Islet of Langerhans (tissue), 1 donor: ENCODE results near the gene FAM167B.

ENCODE experiments used
- FAIRE-seq: peaks from one replicate; lab custom pipeline; 2011; peaks lifted over from hg19 to GRCh38; lab: Jason Lieb, UNC

FAM167B gene

DNA sequence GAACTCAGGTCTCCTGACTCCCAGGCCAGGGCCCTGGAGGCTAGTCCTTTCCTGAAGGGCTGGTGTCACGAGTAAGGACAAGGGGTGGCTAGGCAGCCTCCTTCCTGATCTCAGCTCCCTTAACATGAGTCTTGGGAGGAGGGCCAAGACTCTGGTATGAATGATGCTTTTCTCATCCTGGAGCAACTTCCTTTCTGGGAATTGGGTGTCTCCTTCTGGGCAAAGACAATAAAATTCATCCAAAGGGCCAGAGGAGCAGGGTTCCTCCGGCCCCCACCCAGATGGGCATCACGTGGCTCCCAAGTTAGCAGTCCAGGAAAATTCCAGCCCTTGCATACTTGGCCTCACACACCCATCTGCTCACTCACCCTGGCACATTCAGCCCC lies at the start of gene FAM167B:
Gene FAM167B (plus strand): TSS at position 335 of the 386 bp plus-strand sequence. CDS start 200 bp downstream, outside the sequence.
- FAIRE-seq = no peak

DNA sequence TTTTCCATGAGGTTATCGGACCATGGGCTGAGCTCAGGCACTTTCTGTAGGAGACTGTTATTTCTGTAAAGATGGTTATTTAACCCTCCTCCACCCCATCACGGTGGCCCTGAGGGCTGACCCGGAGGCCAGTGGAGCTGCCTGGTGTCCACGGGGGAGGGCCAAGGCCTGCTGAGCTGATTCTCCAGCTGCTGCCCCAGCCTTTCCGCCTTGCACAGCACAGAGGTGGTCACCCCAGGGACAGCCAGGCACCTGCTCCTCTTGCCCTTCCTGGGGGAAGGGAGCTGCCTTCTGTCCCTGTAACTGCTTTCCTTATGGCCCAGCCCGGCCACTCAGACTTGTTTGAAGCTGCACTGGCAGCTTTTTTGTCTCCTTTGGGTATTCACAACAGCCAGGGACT lies 49.2 kb upstream of the FAM167B start:
- no peak for FAIRE-seq

DNA sequence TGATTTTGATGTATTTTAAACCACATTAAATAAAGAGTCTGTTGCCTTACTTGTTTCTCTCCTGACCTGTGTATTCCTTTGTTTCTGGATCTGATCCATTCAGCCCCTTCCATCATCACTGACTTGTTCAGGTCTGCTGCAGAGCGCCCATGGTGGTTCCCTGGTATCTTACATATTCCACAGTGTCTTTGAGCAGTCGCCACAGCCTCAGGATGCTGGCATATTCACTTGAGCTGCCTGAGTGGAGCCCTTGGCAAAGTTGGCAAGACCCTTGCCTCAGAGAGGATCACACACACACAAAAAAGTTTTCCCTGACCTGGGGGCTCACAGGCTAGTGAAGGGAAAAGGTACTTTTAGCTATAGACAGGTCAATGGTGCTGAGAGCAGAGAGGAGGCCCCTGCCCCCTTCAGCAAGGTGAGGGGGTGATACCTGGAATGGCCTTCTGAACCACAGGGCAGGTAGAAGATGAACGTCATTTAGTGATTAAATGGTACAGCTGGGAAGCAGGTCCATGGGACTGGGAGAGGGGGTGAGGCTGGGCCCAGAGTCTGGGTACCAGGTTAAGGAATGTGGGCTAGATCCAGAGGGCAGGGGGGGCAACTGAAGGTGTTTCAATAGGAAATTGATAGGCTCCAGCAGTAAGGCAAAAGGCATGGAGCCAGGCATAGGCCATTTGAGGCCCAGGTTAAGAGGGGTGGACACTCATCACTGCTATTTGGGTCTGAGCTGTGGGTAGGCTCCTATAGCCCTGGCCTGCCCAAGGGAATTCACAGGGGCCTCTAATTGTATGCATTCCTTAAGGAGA lies 48.6 kb upstream of the FAM167B start:
- no peak for FAIRE-seq

DNA sequence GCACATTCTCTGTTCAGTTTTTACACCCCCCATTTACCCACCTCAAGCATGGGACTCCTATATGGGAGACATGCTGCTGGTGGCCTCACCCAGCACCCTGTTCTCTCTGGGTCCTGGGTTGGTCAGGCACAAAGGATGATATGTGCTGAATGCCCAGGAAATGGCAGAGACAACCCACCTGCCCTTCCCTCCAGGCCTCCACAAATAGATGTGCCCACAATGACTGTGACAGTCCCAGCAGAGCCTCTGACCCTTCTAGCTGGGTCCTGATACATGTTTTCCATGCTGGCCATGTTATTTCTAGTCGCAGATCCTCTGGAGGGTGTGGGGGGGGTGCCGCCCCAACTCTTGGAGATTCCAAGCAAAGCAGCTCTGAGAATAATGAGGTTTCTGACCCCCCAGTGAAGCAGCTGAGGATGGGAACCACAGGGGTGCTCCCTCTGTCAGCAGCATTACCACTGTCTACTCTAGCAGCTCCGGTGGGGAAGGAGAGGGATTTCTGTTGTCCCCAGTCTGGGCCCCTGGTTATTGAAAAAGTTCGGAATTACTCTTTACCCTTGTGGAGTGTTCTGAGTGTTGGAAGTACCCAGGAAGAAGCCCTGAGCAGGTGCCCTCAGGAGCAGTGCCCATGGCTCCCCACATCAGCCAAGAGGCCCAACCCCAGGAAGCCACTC lies 47.8 kb upstream of the FAM167B start:
- no peak for FAIRE-seq

DNA sequence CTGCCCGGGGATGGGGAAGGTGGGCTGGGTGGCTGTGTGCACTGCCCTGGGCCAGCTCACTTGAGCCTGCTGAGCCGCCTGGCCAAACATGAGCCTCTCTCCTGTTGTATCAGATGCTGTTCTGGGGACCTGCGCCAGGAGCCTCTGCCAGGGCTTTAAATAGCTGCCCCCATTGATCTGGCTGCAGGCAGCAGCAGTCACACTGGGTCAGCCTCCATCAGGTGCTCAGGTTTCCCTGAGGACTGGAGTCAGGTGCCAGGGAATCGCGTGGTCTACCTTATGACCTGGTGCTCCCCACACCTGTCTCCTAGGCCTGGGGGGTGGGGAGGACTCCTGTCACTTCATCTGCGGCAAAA lies 47.3 kb upstream of the FAM167B start:
- FAIRE-seq = no peak

DNA sequence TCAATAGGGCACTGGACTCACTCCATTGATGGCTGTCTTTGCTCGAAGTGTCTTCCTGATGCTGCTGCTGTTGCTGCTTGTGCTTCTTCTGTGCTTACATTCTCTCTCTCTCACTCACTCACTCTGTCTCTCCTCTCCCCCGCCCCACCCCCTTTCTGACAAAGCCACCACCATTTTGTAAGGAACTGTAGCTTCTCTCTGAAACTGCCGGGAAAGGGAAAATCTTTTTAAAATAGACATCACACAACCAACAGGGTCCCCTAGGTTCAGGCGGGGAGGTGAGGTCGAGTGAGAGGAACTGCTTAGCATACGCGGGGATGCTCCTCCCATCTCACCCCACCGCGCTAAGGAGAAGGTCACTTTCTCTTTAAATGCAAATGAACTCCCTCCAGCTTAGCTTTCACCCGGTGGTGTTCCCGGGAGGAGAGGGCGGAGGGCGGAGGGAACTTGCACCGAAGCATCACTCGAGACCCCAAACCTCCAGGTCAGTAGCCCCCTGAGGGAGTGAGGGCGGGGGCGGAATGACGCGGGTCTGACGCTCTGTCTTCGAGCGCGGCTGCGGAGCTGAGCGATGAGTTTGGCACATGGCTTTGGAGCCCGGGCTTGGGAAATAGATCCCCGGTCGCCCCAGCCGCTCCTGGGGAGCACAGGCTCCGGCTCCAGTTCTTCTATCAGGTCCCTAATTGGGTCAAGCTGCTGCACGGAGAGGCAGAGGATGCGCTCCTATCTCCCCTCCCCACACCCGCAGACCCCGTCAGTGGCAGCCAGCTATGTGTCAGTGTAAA lies 46.6 kb upstream of the FAM167B start, which contains the start of gene CCDC28B:
Gene CCDC28B (plus strand): TSS at position 370 of the 785 bp plus-strand sequence. CDS start 1,341 bp downstream, outside the sequence.
- no peak for FAIRE-seq

DNA sequence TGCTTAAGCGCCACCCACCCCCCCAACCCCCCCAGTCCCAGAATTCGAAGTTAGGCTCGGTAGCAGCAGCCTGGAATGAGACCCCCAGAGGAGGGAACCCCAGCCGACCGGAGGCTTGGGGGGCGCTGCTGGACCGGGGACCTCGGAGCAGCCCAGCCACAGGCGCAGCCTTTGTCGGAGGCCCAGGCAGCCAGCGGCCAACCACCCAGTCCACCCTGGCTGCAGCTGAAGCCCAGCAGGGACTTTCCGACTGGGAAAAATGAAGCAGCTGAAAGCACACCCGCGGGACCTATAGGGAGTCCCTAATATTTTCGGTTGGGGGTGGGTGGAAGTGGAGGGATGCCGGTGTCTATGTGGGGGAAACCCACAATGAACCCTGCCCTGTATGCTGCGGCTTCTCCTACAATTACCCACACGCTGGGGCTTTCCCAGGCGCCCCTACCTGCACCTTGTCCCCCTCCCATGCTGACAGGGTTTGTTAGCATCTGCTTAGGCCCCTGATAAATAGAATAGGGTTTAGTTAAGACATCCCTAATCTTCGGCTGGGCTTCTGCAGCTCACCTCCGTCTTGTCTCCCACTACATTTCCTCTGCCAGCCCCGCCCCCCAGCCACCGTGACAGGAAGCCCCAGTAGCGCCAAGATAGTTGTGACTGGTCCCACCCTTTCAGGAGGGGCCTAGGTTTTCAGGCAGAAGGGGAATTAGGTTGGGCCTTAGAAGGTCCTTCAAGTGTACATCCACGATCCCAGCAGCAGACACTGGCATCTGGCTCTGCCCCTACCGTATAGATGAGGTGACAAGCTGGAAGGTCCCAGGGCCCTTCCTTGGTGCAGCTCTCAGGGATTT lies 45.8 kb upstream of the FAM167B start:
- FAIRE-seq = no peak

DNA sequence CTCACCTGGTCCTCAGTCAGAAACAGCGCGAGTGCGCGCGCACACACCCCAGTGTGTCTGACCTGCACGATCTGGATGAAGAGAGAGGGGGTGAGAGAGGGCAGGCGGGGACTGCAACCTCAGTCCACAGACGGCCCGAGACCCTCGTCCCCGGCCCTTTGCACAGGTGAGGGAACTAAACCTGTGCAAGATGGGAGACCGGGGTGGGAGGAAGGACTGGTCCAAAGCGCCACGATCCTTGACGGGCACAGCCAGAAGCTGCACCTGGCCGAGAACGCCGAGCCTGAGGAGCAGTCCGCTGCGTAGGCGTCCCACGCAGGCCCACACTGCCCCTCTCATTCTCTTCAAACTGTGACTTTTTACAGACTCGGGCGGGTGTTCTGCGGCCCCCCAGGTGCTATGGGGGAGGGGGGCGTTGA lies 42.1 kb upstream of the FAM167B start:
- no peak for FAIRE-seq

DNA sequence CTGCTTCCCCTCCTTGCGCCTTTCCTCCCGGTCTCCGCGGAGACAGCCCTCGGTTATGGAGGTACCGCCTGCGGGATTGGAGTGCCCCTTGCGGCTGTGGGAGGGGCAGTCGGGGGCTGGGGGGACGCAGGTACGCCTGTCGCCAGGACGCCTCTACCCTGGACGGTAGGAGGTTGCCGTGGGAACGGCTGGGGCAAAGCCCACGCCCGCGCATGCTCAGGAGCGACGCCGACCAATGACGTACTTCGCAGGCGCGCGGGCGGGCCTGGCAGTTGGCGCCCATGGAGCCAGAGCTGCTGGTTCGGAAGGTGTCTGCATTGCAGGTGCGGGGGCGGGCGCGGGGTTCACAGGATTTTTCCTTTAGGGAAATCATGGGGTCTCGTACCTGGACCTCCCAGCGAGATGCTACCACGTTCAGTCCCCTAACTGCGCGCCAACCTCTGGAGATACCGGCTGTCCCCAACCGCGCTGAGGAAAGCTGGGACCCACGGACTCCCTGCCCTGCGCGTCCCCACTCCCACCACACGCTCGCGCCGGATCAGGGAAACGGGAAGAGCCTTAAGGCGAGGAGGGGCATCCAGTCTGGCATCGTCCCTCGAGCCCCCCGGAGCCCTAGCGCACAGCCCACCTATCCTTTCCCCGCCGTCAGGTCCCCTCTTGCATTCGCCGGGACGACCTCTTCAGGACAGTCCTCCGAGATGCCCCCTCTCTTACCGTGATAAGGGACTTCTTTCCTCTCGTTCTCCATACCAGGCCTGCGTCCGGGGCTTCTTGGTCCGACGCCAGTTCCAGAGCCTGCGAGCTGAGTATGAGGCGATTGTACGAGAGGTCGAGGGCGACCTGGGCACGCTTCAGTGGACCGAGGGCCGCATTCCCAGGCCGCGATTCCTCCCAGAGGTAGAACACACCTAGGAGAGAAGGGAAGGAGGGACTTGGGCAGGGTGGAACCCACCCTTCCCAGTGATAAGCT lies 41.3 kb upstream of the FAM167B start, which contains the start of gene IQCC:
Gene IQCC (plus strand): TSS at position 271 of the 970 bp plus-strand sequence. CDS start 11 bp downstream, at position 282.
- FAIRE-seq = no peak

DNA sequence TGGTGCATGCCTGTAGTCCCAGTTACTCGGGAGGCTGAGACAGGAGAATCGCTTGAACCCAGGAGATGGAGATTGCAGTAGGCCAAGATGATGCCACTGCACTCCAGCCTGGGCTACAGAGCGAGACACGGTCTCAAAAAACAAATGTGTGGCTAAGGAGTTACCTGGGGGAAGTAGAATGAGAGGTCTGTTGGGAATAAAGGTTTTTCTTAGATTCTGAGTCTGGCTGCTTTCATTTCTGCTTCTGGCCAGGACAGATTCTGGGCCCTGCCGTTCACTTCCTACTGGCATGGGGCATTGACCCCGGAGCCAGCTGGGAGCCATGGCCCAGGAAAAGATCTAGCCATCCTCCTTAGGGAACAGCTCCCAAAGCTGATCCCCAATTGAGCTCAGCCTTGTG lies 38.6 kb upstream of the FAM167B start:
- FAIRE-seq = no peak

DNA sequence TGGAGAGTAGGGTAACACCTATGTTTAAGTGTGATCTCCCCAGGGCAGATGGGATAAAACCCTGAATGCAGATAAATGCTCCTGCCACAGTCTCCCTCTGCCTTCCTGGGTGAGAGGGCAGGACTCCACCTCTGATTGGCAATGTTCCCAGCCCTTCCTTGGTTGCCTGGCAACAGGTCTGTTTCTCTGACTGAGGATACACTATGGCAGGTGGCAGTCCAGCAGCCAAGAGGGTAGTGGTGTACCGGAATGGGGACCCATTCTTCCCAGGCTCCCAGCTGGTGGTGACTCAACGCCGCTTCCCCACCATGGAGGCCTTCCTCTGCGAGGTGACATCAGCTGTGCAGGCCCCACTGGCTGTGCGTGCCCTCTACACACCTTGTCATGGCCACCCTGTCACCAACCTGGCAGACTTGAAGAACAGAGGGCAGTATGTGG lies 38.1 kb upstream of the FAM167B start, which contains the start of gene DCDC2B:
Gene DCDC2B (plus strand): TSS at position 199 of the 438 bp plus-strand sequence. CDS start 5 bp downstream, at position 204.
- no peak for FAIRE-seq

DNA sequence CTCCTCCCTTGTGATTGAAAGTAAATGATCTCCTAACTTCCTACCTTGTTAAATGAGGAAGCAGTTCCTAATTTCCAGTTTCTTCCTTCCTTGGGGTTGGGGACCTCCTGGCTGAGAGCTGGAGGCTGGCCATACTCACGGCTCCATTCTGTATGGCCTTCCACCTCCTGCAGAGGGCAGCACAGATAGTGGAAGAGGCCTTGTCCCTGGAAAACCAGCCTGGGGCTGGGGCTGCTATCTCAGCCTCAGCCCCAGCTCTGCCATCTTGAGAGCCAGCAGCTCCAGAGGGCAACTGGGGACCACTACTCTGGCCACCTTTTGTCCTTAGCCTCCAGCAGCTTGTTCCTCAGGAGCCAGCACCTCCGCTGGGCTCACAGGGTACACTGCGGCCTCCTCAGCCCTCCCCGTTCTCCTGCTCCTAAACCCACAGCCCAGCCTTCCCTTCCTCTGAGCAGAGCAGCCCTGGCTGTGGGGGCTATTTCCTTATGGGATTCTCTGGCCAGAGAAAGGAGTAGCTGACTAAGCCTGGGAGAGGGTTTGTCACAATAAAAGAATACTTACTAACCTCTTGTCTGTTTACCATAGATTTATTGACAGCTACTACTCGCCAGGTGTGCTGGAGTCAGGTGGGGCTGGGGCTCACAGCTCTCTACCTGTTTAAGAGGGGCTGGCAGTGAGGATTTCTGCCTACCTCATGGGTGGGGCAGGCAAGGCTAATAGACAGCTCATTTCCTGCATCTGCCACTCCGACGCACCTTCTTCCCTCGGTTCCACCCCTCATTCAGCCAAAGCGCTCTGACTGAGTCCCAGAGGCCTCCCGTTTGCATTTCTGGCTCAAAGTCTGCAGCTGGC lies 31.2 kb upstream of the FAM167B start:
- FAIRE-seq = no peak

DNA sequence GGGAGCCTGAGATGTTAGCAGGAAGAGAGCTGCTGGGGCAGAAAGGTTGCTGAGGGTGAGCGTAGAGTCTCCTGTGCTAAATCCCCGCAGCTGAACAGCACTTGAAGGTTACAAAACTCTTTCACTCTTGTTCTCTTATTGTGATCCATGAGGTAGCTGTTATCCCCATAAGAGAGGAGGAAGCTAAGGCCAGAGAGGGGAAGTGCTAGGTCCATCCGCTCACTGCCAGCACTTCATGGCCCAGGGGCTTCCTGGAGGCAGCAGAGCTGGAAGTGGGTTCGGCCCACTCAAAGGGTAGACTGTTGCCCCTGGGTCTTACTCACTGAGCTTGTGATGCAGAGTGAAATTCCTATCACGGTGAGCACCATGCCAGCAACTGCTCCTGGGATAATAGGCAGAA lies 30.5 kb upstream of the FAM167B start:
- FAIRE-seq = no peak

DNA sequence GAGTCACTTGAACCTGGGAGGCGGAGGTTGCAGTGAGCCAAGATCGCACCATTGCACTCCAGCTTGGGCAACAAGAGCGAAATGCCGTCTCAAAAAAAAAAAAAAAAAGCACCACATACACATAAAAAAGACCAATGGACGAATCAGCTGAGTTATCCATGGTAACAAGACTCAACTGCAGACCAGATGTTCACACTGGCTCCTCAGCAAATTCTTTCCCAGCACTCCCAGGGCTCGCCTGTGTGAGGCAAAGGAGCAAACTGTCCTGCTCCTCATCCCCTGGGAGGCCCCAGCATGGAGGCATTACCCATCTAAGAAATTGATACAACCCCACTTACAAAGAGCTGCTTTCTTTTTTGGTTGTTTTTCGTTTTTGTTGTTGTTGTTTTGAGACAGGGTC lies 28.0 kb upstream of the FAM167B start:
- no peak for FAIRE-seq

DNA sequence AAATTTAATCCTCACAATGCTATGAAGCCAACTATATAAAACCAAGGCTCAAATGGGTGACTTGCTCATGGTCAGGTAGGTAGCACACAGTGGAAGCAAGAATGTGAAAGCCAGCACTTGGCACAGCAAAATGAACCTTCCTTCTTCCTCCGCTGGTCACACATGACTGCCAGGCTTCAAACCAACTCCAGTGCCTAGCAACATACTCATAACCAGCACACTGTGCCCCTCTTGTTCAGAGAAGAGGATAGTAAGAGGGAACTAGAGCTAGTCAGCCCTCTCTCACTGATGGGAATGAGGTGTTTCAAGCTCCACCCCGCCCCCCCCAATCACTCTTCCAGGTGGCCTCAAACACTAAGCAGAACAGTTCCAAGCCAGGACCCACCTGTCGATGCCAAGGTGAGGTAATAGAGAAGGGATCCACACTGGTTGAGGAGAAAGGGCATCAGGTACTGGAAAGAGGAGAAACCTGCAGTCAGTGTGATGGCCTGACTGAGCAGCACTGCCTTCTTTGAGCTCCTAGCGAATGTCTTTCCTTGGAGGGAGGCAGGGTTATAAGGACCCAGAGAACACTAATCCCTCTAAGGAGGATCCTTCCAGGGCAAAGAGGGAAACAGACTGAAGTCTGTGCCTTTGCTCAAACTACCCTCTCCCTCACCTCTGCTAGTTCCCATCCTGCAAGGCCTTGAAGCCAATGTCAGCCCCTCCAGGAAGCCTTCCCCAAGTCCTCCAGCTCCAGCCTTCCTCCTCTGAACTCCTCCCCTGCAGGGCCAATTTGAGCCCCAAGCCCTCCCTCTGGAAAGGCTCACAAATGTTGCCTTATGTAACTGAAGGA lies 26.1 kb upstream of the FAM167B start:
- no peak for FAIRE-seq

DNA sequence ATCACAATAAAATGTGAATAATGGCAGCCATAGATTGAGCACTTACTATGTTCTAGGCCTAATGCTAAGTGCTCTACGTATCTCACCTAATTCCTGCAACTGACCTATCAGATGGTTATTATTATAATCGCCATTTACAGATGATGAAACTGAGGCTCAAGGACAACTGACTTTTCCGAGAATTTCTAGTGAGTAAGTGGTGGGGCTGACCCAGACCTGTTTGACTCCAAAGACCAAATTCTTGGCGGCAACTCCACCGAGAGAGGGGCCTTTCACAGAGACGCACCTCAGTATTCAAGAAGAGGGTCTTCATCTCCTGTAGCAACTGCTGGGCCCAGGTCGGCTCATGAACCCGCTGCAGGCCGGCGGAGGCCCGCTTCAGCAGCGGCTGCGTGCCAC lies 25.4 kb upstream of the FAM167B start:
- no peak for FAIRE-seq

DNA sequence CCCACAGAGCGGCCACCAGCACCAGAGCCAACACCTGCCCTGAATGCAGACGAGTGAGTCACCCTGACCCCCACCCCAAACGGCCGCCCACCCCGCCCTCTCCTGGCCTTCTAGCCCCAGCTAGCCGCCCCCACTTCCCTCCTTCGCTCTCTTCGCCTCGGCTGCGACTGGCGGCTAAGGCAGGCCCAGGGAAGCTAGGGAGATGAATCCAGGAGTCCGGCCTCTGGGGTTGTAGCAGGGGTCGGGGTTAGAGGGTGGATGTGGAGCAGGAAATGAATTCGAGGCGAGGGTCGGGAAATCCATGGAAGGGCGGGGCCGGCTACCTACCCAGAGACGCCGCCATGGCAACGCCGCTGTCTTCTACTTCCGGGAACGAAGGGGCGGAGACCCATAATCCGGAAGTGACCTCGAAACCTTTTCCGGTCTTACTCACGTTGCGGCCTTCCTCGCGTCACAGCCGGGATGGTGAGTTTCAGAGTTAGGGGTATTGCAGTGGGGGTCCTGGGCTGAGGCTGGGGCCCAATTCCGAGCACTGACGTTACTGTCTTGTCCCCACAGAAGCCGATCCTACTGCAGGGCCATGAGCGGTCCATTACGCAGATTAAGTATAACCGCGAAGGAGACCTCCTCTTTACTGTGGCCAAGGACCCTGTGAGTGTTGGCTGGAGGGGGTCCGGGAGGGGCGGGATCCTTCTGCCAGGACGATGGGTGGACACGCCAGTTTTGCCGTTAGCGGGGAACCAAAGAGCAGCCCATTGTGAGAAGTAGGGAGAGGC lies 24.9 kb upstream of the FAM167B start, which contains the start of the genes EIF3I and TMEM234:
Gene EIF3I (plus strand): TSS at position 428 of the 776 bp plus-strand sequence. CDS start 35 bp downstream, at position 463.
Gene TMEM234 (minus strand): TSS at position 374 of the 776 bp plus-strand sequence. CDS start 31 bp downstream, at position 343.
- FAIRE-seq = peak; percentile 68
